Cerebellar nuclear complex (tissue), 1 donor: ENCODE data around the gene POFUT1.
A peak's percentile ranks its signal among the peaks of the same experiment; 100 is the strongest.
"Not testable (repeated sequence)": the region's sequence is repeated elsewhere in the genome, so short reads cannot be mapped to it uniquely, and the experiment has no call there.

Experiments
- DNase-seq, 2 experiments: peaks; one replicate each; lab custom pipeline; 2025; lab: John Stamatoyannopoulos, UW

Gene POFUT1

DNA sequence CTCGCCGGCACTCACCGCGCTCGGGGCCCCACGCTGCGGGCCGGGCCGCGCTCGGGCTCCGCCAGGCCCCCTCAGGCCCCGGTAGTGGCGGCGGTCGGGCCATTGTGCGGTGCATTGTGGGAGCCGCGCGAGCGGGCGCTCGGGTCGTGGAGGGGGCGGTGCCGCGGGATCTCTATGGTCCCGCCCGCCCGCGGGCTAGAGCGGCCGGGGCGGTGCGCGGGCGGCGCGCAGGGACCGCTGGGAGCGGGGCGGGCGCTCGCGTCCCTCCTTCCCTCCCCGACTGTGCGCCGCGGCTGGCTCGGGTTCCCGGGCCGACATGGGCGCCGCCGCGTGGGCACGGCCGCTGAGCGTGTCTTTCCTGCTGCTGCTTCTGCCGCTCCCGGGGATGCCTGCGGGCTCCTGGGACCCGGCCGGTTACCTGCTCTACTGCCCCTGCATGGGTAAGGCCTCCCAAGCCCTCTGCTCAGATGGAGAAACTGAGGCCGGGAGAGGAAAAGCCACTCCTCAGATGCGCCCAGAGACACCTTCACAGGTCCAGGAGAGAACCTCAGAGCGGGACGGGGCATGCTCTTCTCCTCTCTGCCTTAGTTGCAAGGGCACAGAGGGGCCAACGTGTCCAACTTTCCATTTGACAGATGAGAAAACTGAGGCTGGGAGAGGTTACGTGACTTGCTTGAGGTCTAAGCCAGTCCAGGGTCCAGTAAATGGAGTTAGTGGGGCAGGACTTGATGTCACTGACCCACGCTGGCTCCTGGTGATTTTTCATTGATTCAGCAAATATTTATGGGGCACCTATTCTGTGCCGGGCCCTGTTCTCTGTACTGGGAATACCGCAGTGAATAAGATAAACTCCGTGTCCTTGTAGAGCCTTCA, at the start of gene POFUT1, which contains the start of gene PLAGL2:
Gene POFUT1, plus strand, starts transcription at position 255 of the 873 bp plus-strand sequence. Its CDS starts 62 bp downstream, at position 317.
Gene PLAGL2, minus strand, starts transcription at position 118 of the 873 bp plus-strand sequence. CDS start 5,565 bp downstream, outside the sequence.
- peak in 1 of 2 experiments; percentile 35 for DNase-seq

GRCh38 chr20:32158351-32158750, 49.3 kb upstream of the POFUT1 start:
- no peak for DNase-seq

- DNase-seq: no peak
These were observed 48.6 kb upstream of the POFUT1 start for GRCh38 chr20:32158943-32159660.

DNA sequence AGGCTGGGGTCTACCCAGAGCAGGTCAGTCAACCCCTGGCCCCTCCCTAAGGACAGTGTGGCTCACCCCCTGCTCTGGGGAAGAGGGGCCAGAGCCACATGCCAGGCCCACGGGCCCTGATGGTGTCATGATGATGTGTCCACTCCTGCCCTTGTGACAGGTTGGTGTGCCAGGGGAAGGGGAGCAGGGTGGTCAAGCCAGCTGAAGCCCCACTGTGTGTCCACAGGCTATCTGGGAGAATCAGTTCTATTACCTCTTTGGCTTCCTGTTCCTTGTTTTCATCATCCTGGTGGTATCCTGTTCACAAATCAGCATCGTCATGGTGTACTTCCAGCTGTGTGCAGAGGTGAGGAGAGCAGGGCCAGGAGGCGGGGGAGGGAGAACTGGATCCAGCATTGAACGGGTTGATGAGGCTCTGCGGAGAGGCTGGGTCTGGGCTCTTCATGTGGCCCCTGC, 47.9 kb upstream of the POFUT1 start:
- DNase-seq: no peak

- no peak for DNase-seq
These were observed 47.3 kb upstream of the POFUT1 start for GRCh38 chr20:32160341-32160740.

DNA sequence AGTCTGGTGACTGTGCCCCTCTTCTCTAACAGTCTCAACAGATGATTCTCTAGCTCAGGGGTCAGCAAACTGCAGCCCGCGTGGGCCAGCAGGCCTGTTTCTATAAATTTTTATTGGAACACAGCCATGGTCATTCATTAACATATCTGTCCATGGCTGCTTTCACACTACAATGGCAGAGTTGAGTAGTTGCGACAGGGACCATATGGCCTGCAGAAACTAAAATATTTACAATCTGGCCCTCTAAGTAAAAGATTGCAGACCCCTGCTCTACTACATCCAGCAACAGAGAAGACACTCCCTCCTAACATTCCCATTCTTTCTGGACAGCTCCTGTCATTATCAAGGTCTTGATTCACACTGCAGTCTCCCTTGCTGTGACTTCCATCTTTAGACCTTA, 45.3 kb upstream of the POFUT1 start:
- DNase-seq: no peak

GRCh38 chr20:32163951-32164350, 43.7 kb upstream of the POFUT1 start:
- DNase-seq: no peak

- no peak for DNase-seq
These were observed 42.5 kb upstream of the POFUT1 start for GRCh38 chr20:32164984-32165735.

DNA sequence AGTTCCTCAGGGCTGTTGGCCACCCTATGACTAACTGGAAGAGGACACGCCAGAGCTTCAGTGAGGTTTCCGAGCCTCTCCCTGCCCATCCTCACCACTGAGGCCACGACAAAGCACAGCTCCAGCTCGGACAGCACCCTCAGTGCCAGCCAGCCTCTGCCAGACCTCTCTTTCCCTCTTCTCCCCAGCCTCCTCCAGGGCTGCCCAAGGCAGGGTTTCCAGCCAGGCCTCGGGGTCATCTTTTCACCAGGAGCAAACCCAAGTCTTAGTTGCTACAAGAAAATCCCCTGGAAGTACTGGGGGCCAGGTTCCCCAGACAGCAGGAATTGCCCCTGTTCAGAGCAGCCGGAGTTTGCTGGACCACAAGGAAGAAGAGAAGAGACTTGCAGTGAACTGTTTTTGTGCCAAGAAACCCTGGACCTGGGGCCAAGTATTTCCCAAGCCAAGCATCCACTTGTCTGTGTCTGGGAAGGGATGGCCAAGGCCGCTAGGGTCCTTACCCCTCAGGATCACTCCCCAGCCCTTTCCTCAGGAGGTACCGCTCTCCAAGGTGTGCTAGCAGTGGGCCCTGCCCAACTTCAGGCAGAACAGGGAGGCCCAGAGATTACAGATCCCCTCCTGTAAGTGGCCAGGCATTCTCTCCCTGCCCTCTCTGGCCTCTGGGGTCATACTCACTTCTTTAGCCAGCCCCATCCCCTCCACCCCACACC, 41.7 kb upstream of the POFUT1 start:
- no peak for DNase-seq

DNA sequence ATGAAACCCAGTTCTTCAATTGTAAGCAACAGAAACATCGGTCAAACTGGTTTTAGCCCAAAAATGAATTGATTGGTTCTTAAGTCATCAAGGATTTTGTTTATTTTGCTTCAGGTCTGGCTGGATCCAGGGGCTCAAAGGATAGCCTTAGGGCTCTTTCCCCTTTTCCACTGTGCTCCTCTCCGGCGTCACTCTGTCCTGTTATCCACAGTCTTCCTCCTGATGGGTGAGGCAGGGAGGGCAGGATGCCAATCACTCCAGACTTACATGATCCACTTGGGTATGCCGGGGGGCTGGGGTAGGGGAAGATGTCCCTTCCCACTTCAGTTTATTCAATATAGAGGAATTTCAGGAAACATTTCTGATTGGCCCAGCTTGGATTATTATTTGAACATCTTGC, 40.1 kb upstream of the POFUT1 start:
- no peak for DNase-seq

GRCh38 chr20:32168184-32168910, 39.3 kb upstream of the POFUT1 start:
- DNase-seq: no peak

DNA sequence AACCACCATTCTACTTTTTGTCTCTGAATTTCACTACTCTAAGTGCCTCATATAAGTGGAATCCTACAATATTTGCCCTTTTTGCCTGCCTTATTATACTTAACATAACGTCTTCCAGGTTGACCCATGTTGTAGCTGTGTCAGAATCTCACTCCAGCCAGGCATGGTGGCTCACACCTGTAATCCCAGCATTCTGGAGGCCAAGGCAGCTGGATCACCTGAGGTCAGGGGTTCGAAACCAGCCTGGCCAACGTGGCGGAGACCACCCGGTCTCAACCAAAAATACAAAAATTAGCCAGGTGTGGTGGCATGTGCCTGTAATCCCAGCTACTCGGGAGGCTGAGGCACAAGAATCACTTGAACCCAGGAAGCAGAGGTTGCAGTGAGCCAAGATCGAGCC, 30.0 kb upstream of the POFUT1 start:
- not testable (repeated sequence) for DNase-seq

- DNase-seq: no peak
These were observed 28.2 kb upstream of the POFUT1 start for GRCh38 chr20:32179515-32179914.

DNA sequence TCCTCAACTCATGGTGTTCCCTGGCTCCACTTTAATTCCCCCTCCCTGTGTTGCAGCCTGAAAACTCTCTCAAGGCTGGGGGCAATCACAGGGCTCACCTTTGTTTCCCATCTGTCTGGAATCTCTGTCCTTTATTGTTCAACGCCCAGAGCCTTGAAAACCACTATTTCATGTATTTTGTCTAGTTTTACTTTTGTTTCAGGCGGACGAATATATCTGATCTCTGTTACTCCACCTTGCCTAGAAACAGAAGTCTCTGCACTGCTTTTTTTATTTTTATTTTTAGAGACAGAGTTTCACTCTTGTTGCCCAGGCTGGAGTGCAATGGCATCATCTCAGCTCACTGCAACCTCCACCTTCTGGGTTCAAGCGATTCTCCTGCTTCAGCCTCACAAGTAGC, 27.7 kb upstream of the POFUT1 start:
- no peak for DNase-seq

- no peak for DNase-seq
These were observed 26.1 kb upstream of the POFUT1 start for GRCh38 chr20:32181606-32182005.

GRCh38 chr20:32183947-32184635, 23.6 kb upstream of the POFUT1 start:
- no peak for DNase-seq

- no peak for DNase-seq
These were observed 22.6 kb upstream of the POFUT1 start for GRCh38 chr20:32184961-32185603.

GRCh38 chr20:32186506-32186905, 21.2 kb upstream of the POFUT1 start:
- no peak for DNase-seq

- DNase-seq: no peak
These were observed 19.1 kb upstream of the POFUT1 start for GRCh38 chr20:32188376-32189122.
